T-helper 22 cell (primary cell): Measurements from ENCODE around the gene DSCAML1.
"Not testable (repeated sequence)": the region's sequence is repeated elsewhere in the genome, so short reads cannot be mapped to it uniquely, and the experiment has no call there.

Experiments used
- DNase-seq: peaks from one replicate; pipeline ENCODE4 v3.0.0-alpha.2; 2020; ENCODE audit warnings: low read depth

Gene DSCAML1

DNA sequence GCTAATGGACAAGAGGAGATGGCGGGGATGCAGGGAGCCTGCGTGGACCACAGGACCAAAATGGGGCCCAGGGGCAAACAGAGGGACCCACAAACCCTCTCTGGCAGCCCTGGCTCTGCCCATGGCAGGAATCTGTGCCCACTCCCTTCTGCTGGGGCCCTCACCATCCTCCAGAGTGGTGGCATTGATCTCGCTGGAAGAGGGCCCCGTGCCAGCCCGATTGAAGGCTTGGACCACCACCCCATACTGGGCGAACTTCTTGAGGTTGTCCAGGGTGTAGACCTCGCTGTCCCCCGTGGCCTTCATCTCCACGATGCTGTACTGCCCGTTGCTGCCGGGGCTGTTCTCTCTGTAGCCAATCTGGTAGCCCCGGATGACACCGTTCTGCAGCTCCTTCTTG is 332.2 kb downstream of the DSCAML1 start:
- no peak for DNase-seq

DNA sequence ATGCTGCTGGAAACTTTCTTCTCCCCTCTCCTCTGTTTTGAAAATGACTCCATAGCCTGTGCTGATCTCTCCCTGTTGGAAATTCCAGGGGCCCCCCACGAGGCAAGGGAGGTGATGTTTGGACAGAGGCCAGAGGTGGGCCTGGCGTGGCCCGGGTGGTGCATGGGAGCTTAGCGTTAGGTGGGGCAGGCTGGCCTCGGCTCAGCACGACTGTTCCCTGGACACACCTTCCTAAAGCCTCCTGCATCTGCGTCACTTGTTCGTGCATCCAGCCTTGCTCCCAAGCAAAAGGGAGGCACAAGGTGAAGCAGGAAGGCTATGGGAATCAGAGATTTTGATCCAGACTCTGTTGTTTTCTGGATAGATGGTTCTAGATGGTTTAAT is 334.2 kb downstream of the DSCAML1 start:
- DNase-seq, result no peak

DNA sequence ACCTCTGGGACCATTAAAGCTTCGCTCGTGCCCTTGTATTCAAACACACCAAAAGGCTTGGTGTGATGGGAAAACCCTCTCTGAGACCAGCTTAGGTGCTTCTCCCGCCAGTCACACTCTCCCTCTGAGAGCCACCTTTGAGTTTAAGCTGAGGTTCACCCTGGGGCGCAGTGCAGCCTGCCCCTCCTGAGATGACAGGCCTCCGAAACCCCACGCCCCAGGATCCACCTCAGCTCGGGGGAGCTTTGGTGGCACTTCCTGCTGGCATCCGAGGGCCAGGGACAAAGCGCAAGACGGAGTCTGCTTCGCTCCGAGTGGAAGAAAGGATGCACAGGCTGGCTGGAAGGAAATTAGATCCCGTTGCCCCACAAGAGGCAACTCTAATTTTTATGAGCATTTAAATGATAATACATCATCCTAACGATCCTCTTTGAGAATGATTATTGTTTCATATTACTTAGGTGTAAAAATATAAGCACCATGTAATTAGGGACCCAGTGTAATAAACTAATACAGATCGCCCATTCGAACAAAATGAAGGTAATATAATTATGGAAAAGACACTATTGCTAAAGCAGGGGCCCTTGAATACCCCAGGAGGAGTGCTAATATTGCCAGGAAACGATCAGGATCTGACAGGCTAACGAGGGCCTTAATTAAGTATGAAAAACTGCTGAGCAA is 334.7 kb downstream of the DSCAML1 start:
- DNase-seq, result no peak

DNA sequence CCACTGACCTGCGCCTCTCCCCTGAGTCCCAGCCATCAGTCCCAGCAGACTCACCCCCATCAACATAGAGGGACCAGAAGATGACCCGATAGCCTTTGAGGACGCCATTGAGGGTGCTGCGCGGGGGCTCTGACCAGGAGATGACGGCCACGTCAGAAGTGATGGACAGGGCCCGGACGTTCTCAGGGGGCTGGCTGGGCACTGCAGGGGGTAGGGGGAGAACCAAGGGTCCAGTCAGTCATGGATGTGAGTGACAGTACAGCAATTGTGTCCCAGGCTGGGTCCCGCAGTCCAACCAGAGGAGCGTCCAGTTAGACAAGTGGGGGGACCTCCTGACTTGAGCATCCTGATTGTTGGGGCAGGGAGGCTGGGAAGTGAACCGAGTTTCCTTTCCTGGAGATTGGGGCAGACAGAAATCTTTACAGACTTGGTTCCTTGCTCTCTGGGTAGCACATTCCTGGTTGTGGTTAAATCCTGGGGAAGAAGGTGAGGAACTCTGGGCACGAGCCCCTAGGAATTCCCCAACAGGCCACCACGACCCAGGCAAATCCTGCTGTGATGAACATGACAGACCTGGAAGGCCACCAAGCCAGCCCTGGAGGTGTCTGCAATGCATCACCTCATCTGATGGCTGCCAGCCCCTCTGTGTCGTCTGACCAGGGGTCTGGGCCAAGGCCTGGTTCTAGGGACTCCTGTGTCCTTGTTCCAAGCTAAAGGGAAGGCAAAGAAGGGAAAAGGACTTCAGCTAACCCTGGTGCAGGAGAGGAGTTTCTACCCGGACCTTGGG is 335.4 kb downstream of the DSCAML1 start:
- DNase-seq, result no peak

DNA sequence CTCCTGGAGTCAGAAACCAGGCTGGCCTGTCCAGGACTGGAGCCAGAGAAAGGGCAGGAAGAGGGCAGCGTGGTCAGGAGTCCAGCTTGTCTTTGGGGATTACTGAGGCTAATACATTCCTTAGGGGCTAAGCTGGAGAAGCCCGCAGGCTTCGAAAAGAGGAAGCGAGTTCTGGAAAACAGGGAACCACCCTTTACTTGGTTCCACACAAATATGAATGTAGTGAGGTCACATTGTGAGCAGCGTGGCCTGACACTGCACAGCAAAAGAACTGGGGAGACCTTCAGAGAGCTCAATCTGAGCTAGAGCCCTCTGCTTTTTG is 337.1 kb downstream of the DSCAML1 start:
- DNase-seq, result no peak

DNA sequence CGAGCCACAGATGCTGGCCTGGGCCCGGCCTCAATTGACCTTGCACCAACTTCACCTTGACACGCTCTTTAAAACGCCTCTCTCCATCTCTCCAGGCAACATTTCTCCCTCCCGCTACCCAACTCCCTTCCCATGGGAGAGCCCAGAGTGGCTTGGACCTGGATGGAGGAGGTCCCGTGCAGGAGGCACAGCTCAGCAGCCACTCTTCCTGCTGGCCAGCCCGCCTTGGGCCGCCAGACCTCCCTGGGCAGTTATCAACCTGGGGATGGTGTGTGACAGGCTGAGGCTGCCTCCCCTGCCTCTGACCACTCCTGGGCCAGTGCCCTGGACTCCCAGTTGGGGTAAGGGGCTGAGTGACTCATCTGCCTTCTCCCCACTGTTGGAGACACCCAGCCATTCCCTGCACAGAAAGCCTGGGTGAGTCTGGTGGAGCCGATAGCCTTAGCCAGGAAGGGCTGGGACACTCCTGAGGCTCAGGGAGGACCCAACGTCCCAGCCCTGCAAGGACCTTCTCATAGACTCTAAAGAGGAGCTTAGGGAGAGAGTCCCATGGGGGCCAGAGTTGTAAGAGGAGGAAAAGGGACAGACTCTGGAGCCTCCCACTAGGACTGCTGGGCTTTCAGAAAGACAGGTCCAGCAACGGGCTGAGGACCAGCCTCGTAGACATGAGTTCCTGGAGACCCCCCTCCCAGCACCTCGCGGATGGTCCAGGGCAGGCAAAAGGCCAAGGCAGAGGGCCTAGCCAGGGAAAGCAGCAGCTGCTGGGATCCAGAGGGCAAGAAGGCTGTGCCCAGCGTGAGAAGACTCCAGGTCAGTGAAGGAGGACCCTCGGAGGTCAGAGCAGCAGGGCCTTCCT is 337.7 kb downstream of the DSCAML1 start:
- no peak for DNase-seq

DNA sequence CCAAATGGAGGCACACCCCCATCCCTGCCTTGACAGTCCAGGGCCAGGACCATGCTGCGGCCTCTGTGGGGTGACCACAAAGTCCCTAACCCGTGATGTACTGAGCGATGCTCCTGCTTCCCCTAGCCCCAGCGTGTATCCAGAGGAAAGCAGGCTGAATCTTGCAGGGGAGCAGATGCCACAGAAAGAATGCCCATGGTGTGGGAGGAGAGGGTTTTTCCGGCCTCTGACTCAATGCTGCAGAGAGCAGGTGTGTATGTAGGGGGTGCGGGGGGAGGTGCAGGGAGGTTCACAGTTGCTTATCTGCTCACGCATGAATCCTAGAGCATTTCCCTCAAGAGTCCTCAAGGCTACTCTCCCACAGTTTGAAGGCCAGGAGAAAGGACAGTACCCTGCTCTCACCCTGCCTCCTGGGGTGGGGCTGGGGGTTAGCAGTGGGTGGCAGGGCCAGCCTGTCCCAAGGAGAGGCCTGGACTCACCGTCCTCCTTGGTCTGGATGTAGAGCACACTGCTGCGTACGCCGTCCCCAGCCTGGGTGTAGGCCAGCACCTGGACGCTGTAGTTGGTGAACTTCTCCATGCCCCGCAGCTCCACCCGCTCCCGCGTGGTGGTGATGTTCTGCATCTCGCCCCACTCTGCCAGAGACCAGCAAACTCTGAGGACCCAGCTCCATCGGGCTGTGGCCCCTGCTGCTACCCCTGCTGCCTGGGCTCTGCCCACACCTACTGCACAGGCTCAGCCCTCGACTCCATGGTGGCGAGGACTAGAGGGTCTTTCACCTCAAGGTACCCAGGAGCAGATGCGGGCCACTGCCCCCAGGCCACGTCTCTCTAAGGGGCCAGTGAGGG is 338.5 kb downstream of the DSCAML1 start:
- no peak for DNase-seq

DNA sequence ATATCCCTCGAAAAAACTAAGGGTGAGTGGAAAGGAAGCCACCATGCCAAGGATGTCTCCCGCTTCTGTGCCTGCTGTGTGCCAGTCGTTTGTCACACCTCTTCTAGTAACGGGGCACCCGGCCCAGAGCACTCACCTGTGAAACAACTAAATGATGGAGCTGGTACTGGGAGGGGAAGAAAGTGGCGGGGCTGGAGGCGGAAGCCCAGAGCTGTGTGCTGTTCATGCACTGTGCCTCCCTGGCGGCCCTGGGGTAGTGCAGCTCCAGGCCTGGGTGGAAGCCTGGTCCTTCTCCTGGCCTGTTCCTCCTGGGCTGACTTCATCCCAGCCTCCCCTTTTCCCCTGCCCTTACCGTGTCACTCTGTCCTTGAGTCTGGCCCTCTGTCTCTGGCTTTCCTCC is 339.2 kb downstream of the DSCAML1 start:
- DNase-seq, result no peak

DNA sequence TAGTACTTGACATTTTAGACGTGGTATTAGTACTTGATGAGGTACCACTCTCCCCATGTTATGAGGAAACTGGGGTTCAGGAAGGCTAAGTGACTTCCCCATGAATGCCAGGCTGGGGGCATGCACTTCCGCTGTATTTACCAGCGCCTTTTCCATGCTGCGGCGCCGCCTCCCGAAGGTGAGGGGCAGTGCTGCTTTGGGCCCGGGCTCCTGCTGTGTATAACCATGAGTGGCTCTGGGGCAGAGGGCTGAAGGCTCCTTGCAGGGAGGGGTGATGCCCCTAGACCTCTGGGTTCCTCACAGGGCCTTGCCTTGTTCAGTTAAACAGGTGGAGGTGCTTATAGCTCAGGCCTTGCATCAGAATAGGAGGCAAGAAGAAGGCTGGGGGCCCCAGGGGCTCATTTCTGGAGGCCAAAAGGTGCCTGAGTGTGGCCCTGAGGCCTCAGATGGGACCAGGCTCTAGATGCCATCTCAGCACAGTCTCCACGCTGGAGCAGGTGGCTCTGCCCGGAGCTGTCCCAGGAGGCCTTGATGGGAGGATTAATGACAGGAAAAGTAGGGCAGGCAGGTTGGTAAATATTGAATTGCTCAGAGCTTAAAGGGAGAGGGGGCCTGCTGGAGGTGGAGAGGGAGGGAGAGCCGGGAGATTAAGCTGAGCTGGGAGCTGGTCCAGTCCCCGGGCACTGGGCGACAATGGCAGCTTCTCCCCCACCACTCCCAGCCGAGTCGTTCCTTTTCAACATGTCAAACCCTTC is 339.8 kb downstream of the DSCAML1 start:
- no peak for DNase-seq

DNA sequence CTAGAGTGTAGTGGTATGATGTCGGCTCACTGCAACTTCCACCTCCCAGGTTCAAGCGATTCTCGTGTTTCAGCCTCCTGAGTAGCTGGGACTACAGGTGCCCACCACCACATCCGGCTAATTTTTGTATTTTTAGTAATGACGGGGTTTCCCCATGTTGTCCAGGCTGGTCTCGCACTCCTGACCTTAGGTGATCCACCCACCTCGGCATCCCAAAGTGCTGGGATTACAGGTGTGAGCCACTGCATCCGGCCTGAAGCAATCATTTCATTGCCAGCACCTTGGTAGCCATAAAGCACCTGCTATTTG is 340.3 kb downstream of the DSCAML1 start:
- DNase-seq, result not testable (repeated sequence)

DNA sequence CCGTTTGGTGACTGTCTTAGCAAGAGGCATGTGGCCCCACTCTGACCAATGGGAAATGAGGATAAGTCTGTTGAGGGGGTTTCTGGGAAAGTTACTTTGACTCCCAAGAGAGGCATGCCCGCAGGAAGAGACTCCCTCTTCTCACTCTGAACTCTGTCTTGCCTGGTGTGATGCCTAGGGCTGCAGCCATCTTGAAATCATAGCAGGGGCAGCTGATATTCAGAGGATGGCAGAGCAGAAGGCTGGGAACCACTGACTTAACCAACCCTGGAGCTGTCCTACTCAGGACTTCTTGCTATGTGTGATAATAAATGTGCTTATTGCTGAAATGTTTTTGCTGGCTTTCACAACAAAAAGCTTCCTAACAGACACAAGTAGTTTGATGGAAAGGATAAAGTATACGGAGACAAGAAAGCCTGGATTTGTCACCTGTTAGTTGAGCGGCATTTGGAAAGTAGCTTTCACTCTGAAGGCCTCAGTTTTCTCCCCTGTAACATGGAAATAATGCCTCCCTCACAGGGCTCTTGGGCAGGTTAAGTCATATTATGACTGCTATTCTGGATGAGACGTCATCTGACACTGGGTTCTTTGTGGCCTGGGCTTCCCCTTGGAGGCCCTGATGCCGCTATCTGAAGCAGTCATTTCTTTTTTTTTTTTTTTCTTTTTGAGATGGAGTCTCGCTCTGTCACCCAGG is 340.8 kb downstream of the DSCAML1 start:
- DNase-seq, result no peak

DNA sequence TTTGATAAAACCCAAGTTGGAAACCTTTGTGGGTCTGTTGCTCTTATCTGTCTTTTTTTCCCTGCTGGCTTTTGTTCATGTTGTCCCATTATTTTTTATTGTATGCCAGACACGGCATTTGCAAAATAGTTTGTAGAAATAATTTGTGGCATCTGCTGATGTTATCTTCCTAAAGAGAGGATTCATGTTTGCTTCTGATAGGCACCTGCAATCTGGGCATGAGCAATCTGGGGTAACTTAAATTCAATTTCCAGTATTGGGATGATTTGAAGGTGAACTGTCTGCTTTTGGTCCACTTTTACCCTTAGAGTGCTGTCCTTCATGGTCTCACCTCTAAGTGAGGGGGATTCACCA is 342.5 kb downstream of the DSCAML1 start:
- no peak for DNase-seq

DNA sequence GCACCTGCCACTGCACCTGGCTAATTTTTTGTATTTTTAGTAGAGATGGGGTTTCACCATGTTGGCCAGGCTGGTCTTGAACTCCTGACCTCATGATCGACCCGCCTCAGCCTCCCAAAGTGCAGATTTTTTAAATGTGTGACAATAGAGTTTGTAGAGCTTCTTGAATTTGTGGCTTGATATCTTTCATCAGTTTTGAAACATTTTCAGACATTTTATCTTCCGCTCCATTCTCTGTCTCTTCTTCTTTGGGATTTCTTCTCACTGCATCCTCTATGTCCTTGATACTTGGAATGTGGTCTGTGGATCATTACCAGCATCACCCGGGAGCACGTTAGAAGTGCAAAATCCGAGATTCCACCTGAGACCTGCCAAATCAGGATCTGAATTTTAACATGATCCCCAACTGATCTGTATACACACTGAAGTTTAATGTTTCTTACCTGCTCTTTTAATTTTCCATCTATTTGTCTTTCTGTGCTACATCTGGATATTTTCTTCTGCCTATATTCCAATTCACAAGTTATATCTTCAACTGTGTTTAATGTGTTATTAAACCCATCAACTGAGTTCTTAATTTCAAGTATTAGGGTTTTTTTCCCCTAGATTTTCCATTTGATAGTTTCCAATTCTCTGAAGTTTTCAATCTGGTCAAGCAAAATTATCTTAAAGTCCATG is 343.0 kb downstream of the DSCAML1 start:
- DNase-seq, result no peak

DNA sequence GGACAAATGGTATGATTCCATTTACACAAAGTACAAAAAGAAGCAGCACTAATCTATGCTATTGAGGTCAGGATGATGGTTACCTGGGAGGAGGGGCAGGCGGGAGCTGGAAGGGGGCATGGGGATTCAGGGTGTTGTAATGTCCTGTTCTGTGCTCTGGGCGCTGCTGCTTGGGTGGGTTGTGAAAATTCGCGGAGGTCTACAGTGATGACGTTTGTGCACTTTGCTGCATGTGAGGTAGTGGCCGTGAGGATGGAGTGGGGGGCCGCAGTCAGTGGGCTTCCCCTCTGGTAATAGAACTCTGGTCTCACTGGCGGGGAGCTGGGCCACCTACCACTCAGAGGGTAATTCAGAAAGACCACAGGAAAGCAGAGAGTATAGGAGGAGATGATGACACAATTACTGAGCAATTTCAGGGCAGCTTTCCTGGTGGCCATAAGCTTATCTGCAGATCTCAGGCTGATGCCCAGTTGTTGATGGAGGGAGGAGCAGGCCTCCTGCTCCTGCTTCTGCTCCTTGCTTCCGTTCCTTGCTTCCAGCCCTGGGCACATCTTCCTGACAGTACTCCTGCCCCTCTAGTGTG is 347.8 kb downstream of the DSCAML1 start:
- no peak for DNase-seq

DNA sequence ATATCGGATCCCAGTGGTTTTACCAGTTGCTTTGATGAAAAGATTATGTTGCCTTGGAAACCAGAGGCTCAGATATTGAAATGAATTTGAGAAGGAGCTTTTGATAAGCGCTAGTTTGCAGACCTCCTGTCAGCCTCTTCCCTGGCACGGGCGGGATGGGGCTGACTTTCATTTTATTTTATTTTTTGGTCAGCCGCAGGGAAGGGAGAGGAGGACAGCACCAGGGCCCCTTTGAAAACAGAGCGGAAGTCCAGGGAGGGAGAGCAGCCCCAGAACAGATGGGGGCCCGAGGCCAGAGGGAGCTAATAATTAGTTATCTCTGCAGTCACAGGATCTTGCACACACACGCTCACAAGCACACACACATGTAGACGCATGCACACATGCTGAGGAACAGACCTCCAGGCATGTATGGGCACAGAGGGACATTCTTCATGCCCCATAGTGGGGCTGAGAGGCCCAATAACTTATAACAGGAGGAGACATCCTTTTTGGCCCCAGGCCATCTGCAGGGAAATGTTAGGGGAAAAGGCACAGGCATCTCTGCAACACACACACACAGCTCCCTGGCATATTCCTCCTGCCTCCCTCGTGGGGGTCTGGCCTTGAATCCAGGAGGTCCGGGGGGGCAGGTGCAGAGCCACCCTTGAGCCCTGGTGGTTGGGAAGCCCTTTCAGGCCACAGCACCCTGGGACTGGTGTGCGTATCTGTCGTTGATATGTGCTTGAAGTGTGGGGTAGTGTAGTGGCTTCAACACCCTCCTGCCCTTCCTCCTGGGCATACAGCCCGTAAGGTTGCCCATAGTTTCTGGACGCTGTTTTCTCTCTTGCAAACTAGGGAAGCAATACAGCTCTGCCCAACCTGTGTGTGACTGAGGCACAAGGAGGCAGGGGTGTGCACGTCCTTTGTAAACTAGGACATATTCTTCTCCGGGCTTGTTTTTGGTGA is 352.0 kb downstream of the DSCAML1 start:
- no peak for DNase-seq

DNA sequence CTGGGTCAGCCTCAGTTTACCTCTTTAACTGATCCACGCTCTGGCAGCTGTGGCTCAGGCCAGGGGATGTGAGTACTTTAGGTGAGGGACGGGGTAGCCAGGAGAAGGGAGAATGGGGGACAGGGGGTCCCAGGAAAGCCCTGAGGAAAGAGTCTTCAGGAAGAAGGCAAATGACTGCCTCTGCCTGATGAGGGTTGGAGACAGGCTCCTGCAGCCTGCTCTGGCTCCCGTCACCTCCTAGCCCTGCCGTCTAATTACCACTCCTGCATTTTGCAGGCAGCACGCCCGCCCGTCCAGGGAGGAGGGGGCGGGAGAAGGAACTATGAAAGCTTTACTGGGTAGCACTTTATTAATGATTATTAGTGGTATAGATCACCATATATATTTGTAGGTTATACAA is 352.8 kb downstream of the DSCAML1 start:
- no peak for DNase-seq

DNA sequence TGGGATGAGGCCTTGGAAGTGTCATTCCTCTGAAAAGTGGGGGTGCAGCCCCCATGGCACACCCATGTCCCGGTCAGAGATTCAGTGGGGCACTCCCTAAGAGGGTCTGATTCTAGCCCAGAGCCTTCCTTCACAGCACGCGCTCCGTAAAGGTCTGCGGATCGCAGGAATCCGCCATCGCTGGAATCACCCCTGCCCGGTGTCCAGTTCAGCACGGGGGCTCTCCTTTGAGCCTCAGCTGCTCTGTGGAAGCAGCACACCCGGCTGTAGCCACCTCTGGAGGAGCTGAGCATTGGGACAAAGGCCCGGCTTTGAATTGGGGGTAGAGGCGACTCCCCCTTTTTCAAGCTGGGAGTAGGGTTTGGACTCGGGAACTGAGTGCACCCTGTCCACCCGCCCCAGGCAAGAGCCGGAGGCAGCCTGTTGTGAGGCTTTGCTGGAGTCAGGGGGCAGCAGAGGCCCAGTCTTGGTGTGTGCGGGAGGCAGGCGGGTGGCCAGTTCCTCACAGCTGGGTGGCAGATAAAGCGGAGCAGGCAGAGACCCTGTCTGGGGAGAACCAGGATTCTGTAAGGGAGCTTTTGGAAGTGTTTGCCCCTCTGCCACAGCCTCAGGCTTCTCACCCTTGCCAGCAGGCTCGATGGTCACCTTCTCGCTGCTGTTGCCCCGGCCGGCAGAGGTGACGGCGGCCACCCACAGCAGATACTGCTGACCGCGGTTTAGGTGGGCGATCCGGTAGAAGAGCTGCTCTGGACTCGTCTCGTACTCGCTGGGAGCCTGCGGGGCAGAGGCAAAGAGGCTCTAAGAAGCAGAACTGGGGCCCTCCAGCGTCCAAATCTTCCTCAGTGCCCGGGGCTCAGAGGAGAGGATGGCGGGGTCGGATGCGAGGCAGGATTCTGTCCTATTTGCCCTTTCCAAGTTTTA is 353.5 kb downstream of the DSCAML1 start:
- DNase-seq, result no peak

DNA sequence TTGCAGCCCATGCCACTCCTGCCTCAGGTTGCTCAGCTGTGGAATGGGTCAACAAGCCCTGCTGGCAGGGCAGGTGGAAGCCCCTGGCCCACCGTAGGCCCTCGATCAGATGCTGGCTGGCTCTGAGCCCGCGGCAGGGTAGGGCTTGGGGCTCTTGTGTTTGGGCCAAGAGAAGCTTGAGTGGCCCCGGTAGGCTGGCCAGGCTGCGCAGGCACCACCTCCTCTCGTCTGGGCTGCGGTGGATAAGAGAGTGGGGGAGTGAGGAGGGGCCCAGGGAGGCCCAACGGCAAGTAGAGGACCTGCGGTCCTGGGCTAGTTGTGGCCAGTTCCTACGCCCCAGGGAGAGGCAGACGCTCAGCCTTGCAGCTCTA is 354.2 kb downstream of the DSCAML1 start:
- DNase-seq, result no peak
